SJCRH30 (cell line): ENCODE measurements around the gene LRRK1. TPM values are rescaled to one million over a fixed set of nuclear protein-coding genes. Genes with fewer than 3 reads are reported as not detected.
"Not testable (repeated sequence)": the region's sequence is repeated elsewhere in the genome, so short reads cannot be mapped to it uniquely, and the experiment has no call there.

ENCODE experiments used
- DNase-seq, 2 experiments: peaks; one replicate each; pipeline ENCODE4 v3.0.0-alpha.2; 2015 to 2020
- H3K27ac ChIP-seq: fragments of 250-450 bp; sonication (Bioruptor Pico); 2 replicates; pipeline ENCODE4 v1.5.1; 2020; ENCODE audit warnings: mild to moderate bottlenecking, moderate library complexity
- H3K27me3 ChIP-seq: fragments of 250-450 bp; sonication (Bioruptor Pico); 2 replicates; pipeline ENCODE4 v1.5.1; 2020; ENCODE audit warnings: mild to moderate bottlenecking, moderate library complexity
- H3K36me3 ChIP-seq: fragments of 250-450 bp; sonication (Bioruptor Pico); 2 replicates; pipeline ENCODE4 v1.5.1; 2020; ENCODE audit warnings: mild to moderate bottlenecking, moderate library complexity
- H3K4me1 ChIP-seq: fragments of 250-450 bp; sonication (Bioruptor Pico); 2 replicates; pipeline ENCODE4 v1.5.1; 2020; ENCODE audit warnings: mild to moderate bottlenecking, moderate library complexity
- H3K4me3 ChIP-seq: fragments of 250-450 bp; sonication (Bioruptor Pico); 2 replicates; pipeline ENCODE4 v1.5.1; 2020; ENCODE audit warnings: mild to moderate bottlenecking, moderate library complexity
- H3K9me3 ChIP-seq: fragments of 250-450 bp; sonication (Bioruptor Pico); replicated peaks from 2 replicates; pipeline ENCODE4 v1.5.1; 2020; ENCODE audit warnings: mild to moderate bottlenecking, moderate library complexity
- total RNA-seq: library from RNA; depleted of rRNA; stranded (reverse); fragments of >200 nt; shearing (Covaris generic); gene quantifications from 2 replicates; pipeline ENCODE4 v1.2.3, GENCODE V29; 2014

Gene LRRK1
- total RNA-seq, 1 experiment from 2014 or later: 5.8 TPM

- H3K27ac ChIP-seq: no peak overlapping the region; the same call in 1 of the 2 replicates
These were observed 170.6 kb downstream of the LRRK1 start for GRCh38 chr15:101089579-101090427.

GRCh38 chr15:101090428-101090790 lies 171.3 kb downstream of the LRRK1 start:
- H3K27me3 ChIP-seq: no peaks in the 10 kb centered on the region
- H3K4me3 ChIP-seq: no peak overlapping the region
- peaks cover 18% of the 10 kb centered on the region for H3K4me1 ChIP-seq
- no peak overlapping the region for H3K27ac ChIP-seq
- no peaks in the 10 kb centered on the region for H3K9me3 ChIP-seq
- DNase-seq: peak; percentile 46 to 61
- H3K36me3 ChIP-seq: no peaks in the 10 kb centered on the region

More at GRCh38 chr15:101089579-101090427, 170.6 kb downstream of the LRRK1 start:
- Histone ChIP-seq H3K36me3 (no peaks in the 10 kb centered on the region), H3K4me3 (no peak overlapping the region), H3K9me3 (no peaks in the 10 kb centered on the region), H3K4me1 (peaks cover 18% of the 10 kb centered on the region), H3K27me3 (no peaks in the 10 kb centered on the region)
- no peak for DNase-seq

- Histone ChIP-seq H3K9me3 (no peaks in the 10 kb centered on the region), H3K4me3 (no peak overlapping the region), H3K27ac (peak overlapping the region; percentile 50), H3K27me3 (no peaks in the 10 kb centered on the region), H3K36me3 (no peaks in the 10 kb centered on the region), H3K4me1 (peaks cover 18% of the 10 kb centered on the region)
- DNase-seq: peak; percentile 74 to 85
These were observed 172.2 kb downstream of the LRRK1 start for GRCh38 chr15:101091080-101092017.

- Histone ChIP-seq H3K4me1 (peaks cover 18% of the 10 kb centered on the region), H3K27ac (peak overlapping the region; percentile 50)
- no peak for DNase-seq
These were observed 173.2 kb downstream of the LRRK1 start for GRCh38 chr15:101092156-101092866.

GRCh38 chr15:101092867-101093202 lies 173.7 kb downstream of the LRRK1 start:
- DNase-seq: no peak
- H3K9me3 ChIP-seq: no peaks in the 10 kb centered on the region
- no peak overlapping the region for H3K4me3 ChIP-seq
- no peaks in the 10 kb centered on the region for H3K27me3 ChIP-seq
- no peak overlapping the region for H3K27ac ChIP-seq
- no peaks in the 10 kb centered on the region for H3K36me3 ChIP-seq
- H3K4me1 ChIP-seq: peaks cover 18% of the 10 kb centered on the region

More at GRCh38 chr15:101092156-101092866, 173.2 kb downstream of the LRRK1 start:
- no peaks in the 10 kb centered on the region for H3K36me3 ChIP-seq
- H3K9me3 ChIP-seq: no peaks in the 10 kb centered on the region
- H3K27me3 ChIP-seq: no peaks in the 10 kb centered on the region
- no peak overlapping the region for H3K4me3 ChIP-seq

- peaks cover 18% of the 10 kb centered on the region for H3K4me1 ChIP-seq
- no peak overlapping the region for H3K4me3 ChIP-seq
- no peaks in the 10 kb centered on the region for H3K27me3 ChIP-seq
- no peaks in the 10 kb centered on the region for H3K9me3 ChIP-seq
- no peak for DNase-seq
- no peaks in the 10 kb centered on the region for H3K36me3 ChIP-seq
- H3K27ac ChIP-seq: no peak overlapping the region
These were observed 174.8 kb downstream of the LRRK1 start for GRCh38 chr15:101093958-101094357.

GRCh38 chr15:101095796-101096406 lies 176.7 kb downstream of the LRRK1 start:
- H3K36me3 ChIP-seq, DNase-seq, H3K27me3 ChIP-seq, H3K4me3 ChIP-seq, H3K9me3 ChIP-seq, H3K27ac ChIP-seq: not testable (repeated sequence)
- peaks cover 12% of the 10 kb centered on the region for H3K4me1 ChIP-seq

GRCh38 chr15:101097111-101097510 lies 178.0 kb downstream of the LRRK1 start:
- H3K9me3 ChIP-seq: no peaks in the 10 kb centered on the region
- no peak overlapping the region for H3K27ac ChIP-seq
- peak; percentile 45 to 65 for DNase-seq
- no peaks in the 10 kb centered on the region for H3K27me3 ChIP-seq
- no peak overlapping the region for H3K4me3 ChIP-seq
- no peaks in the 10 kb centered on the region for H3K36me3 ChIP-seq
- peaks cover 1% of the 10 kb centered on the region for H3K4me1 ChIP-seq

GRCh38 chr15:101099183-101099582 lies 180.0 kb downstream of the LRRK1 start:
- no peaks in the 10 kb centered on the region for H3K9me3 ChIP-seq
- H3K4me1 ChIP-seq: peaks cover 7% of the 10 kb centered on the region
- no peak overlapping the region for H3K4me3 ChIP-seq
- no peaks in the 10 kb centered on the region for H3K27me3 ChIP-seq
- DNase-seq: no peak
- H3K27ac ChIP-seq: no peak overlapping the region
- no peaks in the 10 kb centered on the region for H3K36me3 ChIP-seq

- DNase-seq: no peak
- no peaks in the 10 kb centered on the region for H3K36me3 ChIP-seq
- H3K4me1 ChIP-seq: peaks cover 16% of the 10 kb centered on the region
- H3K27ac ChIP-seq: no peak overlapping the region
- no peak overlapping the region for H3K4me3 ChIP-seq
- H3K27me3 ChIP-seq: no peaks in the 10 kb centered on the region
- no peaks in the 10 kb centered on the region for H3K9me3 ChIP-seq
These were observed 181.0 kb downstream of the LRRK1 start for GRCh38 chr15:101100118-101100517.

GRCh38 chr15:101100593-101101442 lies 181.7 kb downstream of the LRRK1 start:
- no peak overlapping the region for H3K4me3 ChIP-seq
- DNase-seq: no peak
- no peaks in the 10 kb centered on the region for H3K27me3 ChIP-seq

GRCh38 chr15:101101676-101102075 lies 182.5 kb downstream of the LRRK1 start:
- Histone ChIP-seq H3K4me1 (peaks cover 26% of the 10 kb centered on the region), H3K27me3 (no peaks in the 10 kb centered on the region), H3K9me3 (no peaks in the 10 kb centered on the region)

More at GRCh38 chr15:101100593-101101442, 181.7 kb downstream of the LRRK1 start:
- Histone ChIP-seq H3K36me3 (no peaks in the 10 kb centered on the region), H3K27ac (no peak overlapping the region), H3K4me1 (peaks cover 20% of the 10 kb centered on the region), H3K9me3 (no peaks in the 10 kb centered on the region)

GRCh38 chr15:101102746-101103145 lies 183.6 kb downstream of the LRRK1 start:
- no peak for DNase-seq
- peaks cover 29% of the 10 kb centered on the region for H3K4me1 ChIP-seq

More at GRCh38 chr15:101101676-101102075, 182.5 kb downstream of the LRRK1 start:
- no peak for DNase-seq
- no peaks in the 10 kb centered on the region for H3K36me3 ChIP-seq
- no peak overlapping the region for H3K27ac ChIP-seq
- no peak overlapping the region for H3K4me3 ChIP-seq

More at GRCh38 chr15:101102746-101103145, 183.6 kb downstream of the LRRK1 start:
- H3K27ac ChIP-seq: no peak overlapping the region
- H3K9me3 ChIP-seq: no peaks in the 10 kb centered on the region
- no peaks in the 10 kb centered on the region for H3K27me3 ChIP-seq
- no peaks in the 10 kb centered on the region for H3K36me3 ChIP-seq
- no peak overlapping the region for H3K4me3 ChIP-seq
